Endothelial cell of umbilical vein (primary cell): ENCODE data around the gene CHAC1. TPM values are rescaled to one million over a fixed set of nuclear protein-coding genes. Genes with fewer than 3 reads are reported as not detected.

Source experiments
- BruUV-seq: library from RNA; stranded (reverse); fragments of 400-500 nt; replicated peaks from 2 replicates; lab custom pipeline; 2021; lab: Mats Ljungman, UMichigan
- CTCF ChIA-PET: fragments of 300-600, 350-600 bp; sonication (Branson Sonifier 250); formaldehyde crosslinking; loops from one replicate; lab custom pipeline; 2021; ENCODE audit warnings: antibody characterized with exemption, inconsistent platforms; lab: Charles Lee
- POLR2A ChIA-PET: fragments of 300-600, 350-600 bp; sonication (Branson Sonifier 250); formaldehyde crosslinking; loops from one replicate; lab custom pipeline; 2021; ENCODE audit warnings: antibody characterized with exemption, inconsistent platforms; lab: Charles Lee
- DNase-seq: peaks from one replicate; pipeline ENCODE4 v3.0.0-alpha.2; 2011; ENCODE audit warnings: low read depth, low spot score
- FAIRE-seq: peaks from 2 replicates; lab custom pipeline; 2011; peaks lifted over from hg19 to GRCh38; lab: Jason Lieb, UNC
- H2AFZ ChIP-seq: 2 replicates; pipeline ENCODE4 v1.6.0; 2012; ENCODE audit warnings: low read depth, low read length, control low read depth, inconsistent platforms
- H3K27ac ChIP-seq: 2 replicates; pipeline ENCODE4 v1.5.1; 2011; ENCODE audit warnings: low read depth, mild to moderate bottlenecking, control low read depth, low read length, moderate library complexity; ENCODE audit not compliant: insufficient read depth
- H3K27me3 ChIP-seq, 2 experiments: 2 replicates each; pipeline versions ENCODE4 v1.6.0 to v1.6.1; 2011; ENCODE audit warnings: low read length in 2 of 2, mixed read lengths in 1 of 2; ENCODE audit not compliant: control insufficient read depth in 2 of 2, insufficient read depth in 2 of 2
- H3K36me3 ChIP-seq, 2 experiments: 2 replicates in 1 of 2; 3 replicates in 1 of 2; pipeline ENCODE4 v1.5.1; 2011; ENCODE audit warnings: low read length in 2 of 2, mild to moderate bottlenecking in 1 of 2, moderate library complexity in 1 of 2; ENCODE audit not compliant: control insufficient read depth in 2 of 2, insufficient read depth in 2 of 2; ENCODE audit errors: extremely low read depth in 1 of 2
- H3K4me1 ChIP-seq: 3 replicates; pipeline ENCODE4 v1.5.1; 2011; ENCODE audit warnings: mild to moderate bottlenecking, low read length; ENCODE audit not compliant: control insufficient read depth, insufficient read depth; ENCODE audit errors: extremely low read depth
- H3K4me2 ChIP-seq: 2 replicates; pipeline ENCODE4 v1.6.1; 2011; ENCODE audit warnings: low read length, control low read depth, mixed read lengths; ENCODE audit not compliant: insufficient read depth
- H3K4me3 ChIP-seq, 3 experiments: fragments of 200-600 bp in 1 of 3; sonication (generic), shearing (Covaris generic) in 1 of 3; replicated peaks in 1 of 3; 2 replicates each; pipeline ENCODE4 v1.5.1; 2011 to 2016; ENCODE audit warnings: control low read depth in 3 of 3, low read length in 3 of 3, mild to moderate bottlenecking in 2 of 3, inconsistent platforms in 1 of 3, low read depth in 1 of 3, moderate library complexity in 1 of 3; ENCODE audit not compliant: insufficient read depth in 1 of 3
- H3K79me2 ChIP-seq: 2 replicates; pipeline ENCODE4 v1.6.0; 2012; ENCODE audit warnings: low read length, inconsistent platforms; ENCODE audit not compliant: control insufficient read depth, insufficient read depth
- H3K9ac ChIP-seq: replicated peaks from 2 replicates; pipeline ENCODE3; 2011; ENCODE audit warnings: low read length, control low read depth; ENCODE audit not compliant: insufficient read depth; ENCODE audit errors: extremely low read depth
- H3K9me1 ChIP-seq: replicated peaks from 3 replicates; pipeline ENCODE4 v1.6.0; 2011; ENCODE audit warnings: mild to moderate bottlenecking, low read length; ENCODE audit not compliant: control insufficient read depth, insufficient read depth; ENCODE audit errors: extremely low read depth
- H3K9me3 ChIP-seq: replicated peaks from 2 replicates; pipeline ENCODE4 v1.5.1; 2012; ENCODE audit warnings: low read length, inconsistent platforms; ENCODE audit not compliant: control insufficient read depth, insufficient read depth
- H4K20me1 ChIP-seq: replicated peaks from 2 replicates; pipeline ENCODE3; 2011; ENCODE audit warnings: mild to moderate bottlenecking, low read length; ENCODE audit not compliant: control insufficient read depth, insufficient read depth; ENCODE audit errors: extremely low read depth
- EZH2 ChIP-seq: IDR thresholded peaks from 2 replicates; pipeline ENCODE4 v1.6.1; 2012; ENCODE audit warnings: borderline replicate concordance, low read depth, mild to moderate bottlenecking, moderate library complexity, low read length, inconsistent platforms; ENCODE audit not compliant: severe bottlenecking
- FOS ChIP-seq: IDR thresholded peaks from 2 replicates; pipeline ENCODE4 v1.6.1; 2011; ENCODE audit warnings: mild to moderate bottlenecking, low read length, moderate library complexity, borderline replicate concordance; ENCODE audit not compliant: insufficient read depth
- GATA2 ChIP-seq: IDR thresholded peaks from 2 replicates; pipeline ENCODE4 v1.7.0; 2011; ENCODE audit warnings: low read depth, mild to moderate bottlenecking, moderate library complexity, mixed read lengths, low read length; ENCODE audit not compliant: insufficient read length, insufficient read depth
- JUN ChIP-seq: IDR thresholded peaks from 2 replicates; pipeline ENCODE4 v1.6.1; 2011; ENCODE audit warnings: borderline replicate concordance, low read depth; ENCODE audit not compliant: insufficient read length, insufficient read depth
- MAX ChIP-seq: IDR thresholded peaks from 2 replicates; pipeline ENCODE4 v1.6.1; 2011; ENCODE audit not compliant: insufficient read depth, insufficient read length
- MYC ChIP-seq: IDR thresholded peaks from one replicate; pipeline ENCODE4 v1.6.1; 2011; ENCODE audit warnings: mild to moderate bottlenecking, low read depth, low read length
- POLR2A ChIP-seq: IDR thresholded peaks from 2 replicates; pipeline ENCODE4 v1.6.1; 2012; ENCODE audit warnings: low read depth, mild to moderate bottlenecking, control low read depth, low read length
- POLR2AphosphoS5 ChIP-seq: IDR thresholded peaks from 2 replicates; pipeline ENCODE4 v1.6.1; 2012; ENCODE audit warnings: low read depth, mild to moderate bottlenecking, control low read depth, low read length, moderate library complexity; ENCODE audit not compliant: insufficient read depth
- dilution Hi-C: fragments of 300-500 bp; cut with MboI; formaldehyde crosslinking; loops from one replicate; pipeline ENCODE4 v1.15.0; 2019; ENCODE audit warnings: low sequenced_read_pairs; ENCODE audit not compliant: extremely low pct_ligation_motif_present
- intact Hi-C: fragments of 100-400 bp; cut with micrococcal nuclease; formaldehyde crosslinking; loops from one replicate; pipeline ENCODE4 v1.10.0; 2022
- polyA plus RNA-seq, 4 experiments: library from polyadenylated mRNA; depleted of rRNA in 3 of 4; stranded (reverse) in 3 of 4; unstranded in 1 of 4; fragments of >200 nt; gene quantifications; 2 replicates each; pipeline versions ENCODE4 v1.2.1 to v1.2.3, GENCODE V29; 2011 to 2012; ENCODE audit warnings: missing spikeins in 1 of 4
- total RNA-seq: library from RNA; stranded (reverse); gene quantifications from 2 replicates; pipeline ENCODE4 v1.2.3, GENCODE V29; 2021
- TF ChIP-seq, protein P1 (sequence below), 2 donors: IDR thresholded peaks; 1 replicate in 1 of 2; 2 replicates in 1 of 2; pipeline ENCODE4 v1.5.1; 2011; ENCODE audit warnings: low read length in 2 of 2, mild to moderate bottlenecking in 2 of 2, moderate library complexity in 2 of 2, control low read depth in 1 of 2, inconsistent platforms in 1 of 2, low read depth in 1 of 2; ENCODE audit not compliant: insufficient read depth in 1 of 2; ENCODE audit errors: extremely low read depth in 1 of 2

CHAC1 gene
- total and polyA plus RNA-seq, 2 donors (not counting 3 experiments of a cell fraction or from before 2014, with no cell fraction given) = 4.6 to 25.7 TPM

DNA sequence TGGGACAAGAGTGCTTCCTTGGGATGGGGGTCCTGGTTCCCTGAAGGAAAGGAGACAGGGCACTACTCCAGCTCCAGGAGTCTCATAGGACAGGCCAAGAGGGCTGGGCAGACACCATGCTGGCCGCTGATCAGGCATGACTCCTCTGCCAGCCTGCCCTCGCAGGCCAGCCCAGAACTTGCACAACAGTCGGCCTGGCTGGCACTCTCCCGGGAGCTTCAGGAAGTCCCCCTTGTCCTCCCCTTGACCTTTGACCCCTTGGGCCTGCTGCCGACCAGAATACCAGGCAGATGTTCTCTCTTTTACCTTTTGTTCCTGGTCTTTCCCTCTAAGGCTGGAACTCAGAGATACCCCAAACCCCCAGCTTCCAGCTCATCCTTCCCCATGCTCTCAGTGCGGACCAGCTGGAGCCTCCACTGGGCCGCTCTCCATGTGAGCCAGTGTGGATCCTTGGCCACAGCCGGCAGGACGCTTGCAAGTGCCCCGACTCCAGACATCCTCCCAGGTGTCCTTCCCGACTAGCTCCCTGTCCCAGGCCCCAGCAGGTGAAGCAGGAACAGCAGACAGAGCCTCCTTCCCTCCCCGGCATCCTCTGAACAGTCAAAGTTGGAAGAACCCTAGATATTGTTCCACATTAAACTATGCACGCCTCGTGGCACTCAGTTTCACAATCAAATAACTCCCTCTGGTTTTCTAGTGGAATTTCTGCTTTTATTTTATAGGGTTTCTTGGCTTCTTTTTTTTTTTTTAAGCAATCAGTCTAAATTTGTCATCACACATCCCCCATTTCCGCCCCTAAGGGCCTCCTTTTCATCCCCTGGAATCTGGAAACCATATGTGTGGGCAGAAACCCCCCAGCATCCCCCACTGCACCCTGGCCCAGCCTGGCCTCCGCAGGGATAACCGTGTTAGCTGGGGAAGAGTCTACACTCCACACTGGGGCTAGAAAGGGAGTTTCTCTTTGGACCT lies 43.3 kb upstream of the CHAC1 start:
- no peak for DNase-seq
- dilution Hi-C loops (loop anchor here (10.0 kb wide), 1 partner anchor 105 kb away; no protein-coding TSS in a partner anchor), intact Hi-C loops (no loop called here)
- no peaks in the 10 kb centered on the region for H3K36me3 ChIP-seq
- POLR2A ChIA-PET = interaction anchor here (1.6 to 2.0 kb wide), 2 partner anchors 19 to 20 kb away, joined by 6 to 8 read pairs; partner anchors contain the start of gene DLL4
- no peak overlapping the region for H3K27ac ChIP-seq
- H3K27me3 ChIP-seq = no peaks in the 10 kb centered on the region
- no peak for FAIRE-seq
- no peaks in the 10 kb centered on the region for H4K20me1 ChIP-seq
- BruUV-seq = no TSS peak
- H3K9me1 ChIP-seq = no peaks in the 10 kb centered on the region
- H3K9ac ChIP-seq = no peak overlapping the region
- no peak overlapping the region for H3K4me2 ChIP-seq
- no peaks in the 10 kb centered on the region for H3K9me3 ChIP-seq
- H3K4me1 ChIP-seq = peaks cover 34% of the 10 kb centered on the region
- no peak overlapping the region for H3K4me3 ChIP-seq
- TF ChIP-seq POLR2A (no peak), EZH2 (no peak), MYC (no peak), GATA2 (no peak), MAX (no peak), FOS (no peak), POLR2AphosphoS5 (no peak), JUN (no peak)
- TF ChIP-seq, protein P1, sequence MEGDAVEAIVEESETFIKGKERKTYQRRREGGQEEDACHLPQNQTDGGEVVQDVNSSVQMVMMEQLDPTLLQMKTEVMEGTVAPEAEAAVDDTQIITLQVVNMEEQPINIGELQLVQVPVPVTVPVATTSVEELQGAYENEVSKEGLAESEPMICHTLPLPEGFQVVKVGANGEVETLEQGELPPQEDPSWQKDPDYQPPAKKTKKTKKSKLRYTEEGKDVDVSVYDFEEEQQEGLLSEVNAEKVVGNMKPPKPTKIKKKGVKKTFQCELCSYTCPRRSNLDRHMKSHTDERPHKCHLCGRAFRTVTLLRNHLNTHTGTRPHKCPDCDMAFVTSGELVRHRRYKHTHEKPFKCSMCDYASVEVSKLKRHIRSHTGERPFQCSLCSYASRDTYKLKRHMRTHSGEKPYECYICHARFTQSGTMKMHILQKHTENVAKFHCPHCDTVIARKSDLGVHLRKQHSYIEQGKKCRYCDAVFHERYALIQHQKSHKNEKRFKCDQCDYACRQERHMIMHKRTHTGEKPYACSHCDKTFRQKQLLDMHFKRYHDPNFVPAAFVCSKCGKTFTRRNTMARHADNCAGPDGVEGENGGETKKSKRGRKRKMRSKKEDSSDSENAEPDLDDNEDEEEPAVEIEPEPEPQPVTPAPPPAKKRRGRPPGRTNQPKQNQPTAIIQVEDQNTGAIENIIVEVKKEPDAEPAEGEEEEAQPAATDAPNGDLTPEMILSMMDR (IDR thresholded peaks at IDR 0.05; ENCODE audit: extremely low read depth in 1 of 2, insufficient read depth in 1 of 2, low read depth in 1 of 2, low read length in 2 of 2) = no peak
- no peak overlapping the region for H2AFZ ChIP-seq
- CTCF ChIA-PET = interaction anchor here (0.7 to 11.3 kb wide), 5 partner anchors 9 to 277 kb away, joined by 3 to 260 read pairs (median 3); partner anchors contain the start of gene DLL4
- H3K79me2 ChIP-seq = no peaks in the 10 kb centered on the region
